OCI-LY7 (cell line): ENCODE results near the gene CACNA2D1. TPM values are rescaled to one million over a fixed set of nuclear protein-coding genes. Genes with fewer than 3 reads are reported as not detected.

Experiments used
- BruUV-seq: library from RNA; stranded (reverse); fragments of 400-500 nt; replicated peaks from 2 replicates; lab custom pipeline; 2021; lab: Mats Ljungman, UMichigan
- CTCF ChIA-PET: fragments of 300-600 bp; sonication (Branson Sonifier 250); formaldehyde crosslinking; loops from one replicate; lab custom pipeline; 2022; ENCODE audit warnings: antibody characterized with exemption; ENCODE audit not compliant: unreplicated experiment; lab: Charles Lee
- POLR2A ChIA-PET: fragments of 300-600 bp; sonication (Branson Sonifier 250); formaldehyde crosslinking; loops from one replicate; lab custom pipeline; 2022; ENCODE audit warnings: antibody characterized with exemption; lab: Charles Lee
- DNase-seq: peaks from one replicate; pipeline ENCODE4 v3.0.0-alpha.2; 2015; ENCODE audit warnings: low spot score
- H2AFZ ChIP-seq: fragments of 200-600 bp; sonication (generic), shearing (Covaris generic); 2 replicates; pipeline ENCODE4 v1.6.1; 2014; ENCODE audit warnings: mild to moderate bottlenecking, antibody characterized with exemption, low read length, moderate library complexity
- H3K27ac ChIP-seq: fragments of 200-600 bp; sonication (generic); 2 replicates; pipeline ENCODE4 v1.5.1; 2014; ENCODE audit warnings: mixed run types, low read depth, mild to moderate bottlenecking, moderate library complexity, low read length, inconsistent platforms; ENCODE audit not compliant: poor library complexity, severe bottlenecking
- H3K36me3 ChIP-seq: fragments of 200-600 bp; sonication (generic); 2 replicates; pipeline ENCODE4 v1.6.1; 2014; ENCODE audit warnings: mild to moderate bottlenecking, antibody characterized with exemption, low read length, moderate library complexity, mixed read lengths; ENCODE audit not compliant: insufficient read depth
- H3K4me1 ChIP-seq: fragments of 200-600 bp; sonication (generic); 2 replicates; pipeline ENCODE4 v1.5.1; 2014; ENCODE audit warnings: mild to moderate bottlenecking, low read length; ENCODE audit not compliant: insufficient read depth, poor library complexity, severe bottlenecking
- H3K4me2 ChIP-seq: fragments of 200-600 bp; sonication (generic); 2 replicates; pipeline ENCODE4 v1.6.1; 2014; ENCODE audit warnings: mild to moderate bottlenecking, low read length
- H3K4me3 ChIP-seq: fragments of 200-600 bp; sonication (generic); 2 replicates; pipeline ENCODE4 v1.5.1; 2014; ENCODE audit warnings: mild to moderate bottlenecking, low read depth, low read length; ENCODE audit not compliant: poor library complexity, severe bottlenecking
- H3K79me2 ChIP-seq: fragments of 200-600 bp; sonication (generic); 2 replicates; pipeline ENCODE4 v1.6.1; 2016; ENCODE audit warnings: low read depth, mild to moderate bottlenecking, low read length, moderate library complexity, mixed read lengths; ENCODE audit not compliant: insufficient read depth
- H3K9me2 ChIP-seq: fragments of 200-600 bp; sonication (generic); 2 replicates; pipeline ENCODE4 v1.6.1; 2016; ENCODE audit warnings: mild to moderate bottlenecking, low read length, mixed read lengths; ENCODE audit not compliant: insufficient read depth
- H3K9me3 ChIP-seq: fragments of 200-600 bp; sonication (generic); 2 replicates; pipeline ENCODE4 v1.6.1; 2014; ENCODE audit warnings: mild to moderate bottlenecking, mixed run types, low read length, mixed read lengths
- H4K20me1 ChIP-seq: fragments of 200-600 bp; sonication (generic); 2 replicates; pipeline ENCODE4 v1.6.1; 2014; ENCODE audit warnings: mild to moderate bottlenecking, antibody characterized with exemption, low read length, moderate library complexity, mixed read lengths; ENCODE audit not compliant: insufficient read depth
- EZH2phosphoT487 ChIP-seq: fragments of 200-600 bp; sonication (generic); IDR thresholded peaks from 2 replicates; pipeline ENCODE4 v1.6.1; 2018; ENCODE audit warnings: low read depth, borderline replicate concordance, mild to moderate bottlenecking, mixed run types, antibody characterized with exemption, low read length, moderate library complexity, mixed read lengths
- intact Hi-C: fragments of 100-400 bp; cut with micrococcal nuclease; formaldehyde crosslinking; loops from one replicate; pipeline ENCODE4 v1.10.0; 2022; ENCODE audit not compliant: unreplicated experiment
- total RNA-seq, 2 experiments: library from RNA; depleted of rRNA in 1 of 2; stranded (reverse); fragments of >200 nt in 1 of 2; shearing (Covaris generic) in 1 of 2; gene quantifications; 2 replicates each; pipeline ENCODE4 v1.2.3, GENCODE V29; 2014 to 2022
- TF ChIP-seq, protein P1 (sequence below): fragments of 200-600 bp; sonication (generic); conservative IDR thresholded peaks from 2 replicates; pipeline ENCODE4 v1.5.1; 2014; ENCODE audit warnings: mild to moderate bottlenecking, antibody characterized with exemption, low read length, moderate library complexity, mixed read lengths

The CACNA2D1 gene
- total RNA-seq, 2 experiments from 2014 or later: not detected

- H3K4me2 ChIP-seq: no peak overlapping the region
- no peaks in the 10 kb centered on the region for H3K36me3 ChIP-seq
- no peak overlapping the region for H2AFZ ChIP-seq
- H3K79me2 ChIP-seq: no peaks in the 10 kb centered on the region
- 0 out of 2 replicates have a peak, but pooled peaks cover 3% of the 10 kb centered on the region for H3K9me2 ChIP-seq
- H3K4me3 ChIP-seq: no peak overlapping the region
- POLR2A ChIA-PET: interaction anchor here (1.1 kb wide), 1 partner anchor 48 kb away, joined by 3 read pairs; no protein-coding TSS in a partner anchor
- intact Hi-C loops: no loop called here
- DNase-seq: no peak
- no peaks in the 10 kb centered on the region for H4K20me1 ChIP-seq
- BruUV-seq: no TSS peak
- no peaks in the 10 kb centered on the region; the same call in 1 of the 2 replicates for H3K9me3 ChIP-seq
- CTCF ChIA-PET: no interaction called here
- H3K27ac ChIP-seq: no peak overlapping the region
- H3K4me1 ChIP-seq: no peaks in the 10 kb centered on the region
- TF ChIP-seq, protein P1, sequence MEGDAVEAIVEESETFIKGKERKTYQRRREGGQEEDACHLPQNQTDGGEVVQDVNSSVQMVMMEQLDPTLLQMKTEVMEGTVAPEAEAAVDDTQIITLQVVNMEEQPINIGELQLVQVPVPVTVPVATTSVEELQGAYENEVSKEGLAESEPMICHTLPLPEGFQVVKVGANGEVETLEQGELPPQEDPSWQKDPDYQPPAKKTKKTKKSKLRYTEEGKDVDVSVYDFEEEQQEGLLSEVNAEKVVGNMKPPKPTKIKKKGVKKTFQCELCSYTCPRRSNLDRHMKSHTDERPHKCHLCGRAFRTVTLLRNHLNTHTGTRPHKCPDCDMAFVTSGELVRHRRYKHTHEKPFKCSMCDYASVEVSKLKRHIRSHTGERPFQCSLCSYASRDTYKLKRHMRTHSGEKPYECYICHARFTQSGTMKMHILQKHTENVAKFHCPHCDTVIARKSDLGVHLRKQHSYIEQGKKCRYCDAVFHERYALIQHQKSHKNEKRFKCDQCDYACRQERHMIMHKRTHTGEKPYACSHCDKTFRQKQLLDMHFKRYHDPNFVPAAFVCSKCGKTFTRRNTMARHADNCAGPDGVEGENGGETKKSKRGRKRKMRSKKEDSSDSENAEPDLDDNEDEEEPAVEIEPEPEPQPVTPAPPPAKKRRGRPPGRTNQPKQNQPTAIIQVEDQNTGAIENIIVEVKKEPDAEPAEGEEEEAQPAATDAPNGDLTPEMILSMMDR: no peak
- TF ChIP-seq EZH2phosphoT487: no peak
These were observed 524.1 kb downstream of the CACNA2D1 start for GRCh38 chr7:81919494-81919893.

- H3K79me2 ChIP-seq: no peaks in the 10 kb centered on the region
- H3K9me2 ChIP-seq: no peaks in the 10 kb centered on the region
- no peaks in the 10 kb centered on the region for H3K36me3 ChIP-seq
- H4K20me1 ChIP-seq: no peaks in the 10 kb centered on the region
- no peak overlapping the region for H3K27ac ChIP-seq
- DNase-seq: no peak
- CTCF ChIA-PET: no interaction called here
- H2AFZ ChIP-seq: no peak overlapping the region
- TF ChIP-seq, protein P1: no peak
- TF ChIP-seq EZH2phosphoT487: no peak
- no TSS peak for BruUV-seq
- H3K4me3 ChIP-seq: no peak overlapping the region
- intact Hi-C loops: no loop called here
- H3K9me3 ChIP-seq: peaks cover under 1% of the 10 kb centered on the region; the same call in 1 of the 2 replicates
- no peak overlapping the region for H3K4me2 ChIP-seq
- H3K4me1 ChIP-seq: no peaks in the 10 kb centered on the region
- POLR2A ChIA-PET: no interaction called here
These were observed 535.4 kb downstream of the CACNA2D1 start for GRCh38 chr7:81908220-81908619.

GRCh38 chr7:81903115-81903514, 540.5 kb downstream of the CACNA2D1 start:
- no peak for DNase-seq
- no TSS peak for BruUV-seq

More at GRCh38 chr7:81903115-81903514, 540.5 kb downstream of the CACNA2D1 start:
- no peak for TF ChIP-seq EZH2phosphoT487
- TF ChIP-seq, protein P1: no peak
- Histone ChIP-seq H3K36me3 (no peaks in the 10 kb centered on the region), H3K4me2 (no peak overlapping the region), H4K20me1 (no peaks in the 10 kb centered on the region), H3K9me2 (no peaks in the 10 kb centered on the region), H3K4me1 (no peaks in the 10 kb centered on the region), H3K27ac (no peak overlapping the region), H3K9me3 (no peaks in the 10 kb centered on the region), H3K79me2 (no peaks in the 10 kb centered on the region), H2AFZ (no peak overlapping the region), H3K4me3 (no peak overlapping the region)
- ChIA-PET CTCF (no interaction called here), POLR2A (interaction anchor here (0.6 to 1.3 kb wide), 2 partner anchors 13 to 60 kb away, joined by 3 to 4 read pairs; no protein-coding TSS in a partner anchor)
- intact Hi-C loops: no loop called here
